ENCODE data around the gene DPYSL3. TPM values are rescaled to one million over a fixed set of nuclear protein-coding genes. Genes with fewer than 3 reads are reported as not detected.
"Not testable (repeated sequence)": the region's sequence is repeated elsewhere in the genome, so short reads cannot be mapped to it uniquely, and the experiment has no call there.

Gene DPYSL3
- total RNA-seq, 1 donor from 2014 or later = 0.40 TPM

DNA sequence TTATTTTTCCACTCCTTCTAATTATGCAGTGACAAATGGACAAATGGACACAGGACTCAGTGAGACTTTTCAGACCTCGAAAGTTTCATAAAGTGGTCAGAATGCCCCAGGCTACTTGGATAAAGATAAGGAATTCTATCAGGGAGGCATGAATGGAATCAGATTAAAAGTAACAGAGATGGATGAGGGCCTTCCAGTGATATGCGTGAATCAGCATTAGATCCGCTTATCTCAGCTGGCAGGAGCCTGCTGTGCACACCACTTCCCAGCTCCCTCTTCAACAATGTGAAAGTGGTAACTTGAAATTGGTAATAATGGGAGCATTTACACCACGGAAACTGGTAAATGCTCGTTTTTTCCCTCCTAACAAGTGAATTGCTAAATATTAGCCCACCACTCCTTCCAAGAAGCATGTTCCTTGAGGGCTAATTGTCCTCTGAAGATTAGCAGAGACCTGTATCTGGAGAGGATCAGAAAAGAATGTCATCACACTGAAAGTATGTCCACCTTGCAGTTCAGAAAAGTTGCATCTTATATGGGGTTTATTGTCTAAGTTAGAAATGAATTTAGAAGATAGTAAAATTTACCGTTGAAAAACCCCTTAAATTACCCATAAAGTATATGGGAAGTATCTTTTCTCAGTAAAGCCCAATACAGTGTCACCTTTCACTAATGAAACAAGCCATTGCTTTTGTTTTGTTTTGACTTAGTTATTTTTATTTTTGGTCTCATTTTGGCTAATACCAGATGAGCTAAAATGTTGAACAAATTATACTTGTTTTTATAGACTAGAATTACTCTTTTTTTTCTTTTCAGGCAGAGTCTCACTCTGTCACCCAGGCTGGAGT, 125.3 kb downstream of the DPYSL3 start:
- DNase-seq = no peak
- Mint-ChIP-seq H3K27me3 (no peaks in the 10 kb centered on the region), H3K27ac (no peak overlapping the region), H3K9me3 (peaks cover 2% of the 10 kb centered on the region), H3K4me1 (no peaks in the 10 kb centered on the region), H3K36me3 (ENCODE audit: low read depth) (no peaks in the 10 kb centered on the region), H3K4me3 (no peak overlapping the region)
- intact Hi-C loops (cut with micrococcal nuclease) = no loop called here

DNA sequence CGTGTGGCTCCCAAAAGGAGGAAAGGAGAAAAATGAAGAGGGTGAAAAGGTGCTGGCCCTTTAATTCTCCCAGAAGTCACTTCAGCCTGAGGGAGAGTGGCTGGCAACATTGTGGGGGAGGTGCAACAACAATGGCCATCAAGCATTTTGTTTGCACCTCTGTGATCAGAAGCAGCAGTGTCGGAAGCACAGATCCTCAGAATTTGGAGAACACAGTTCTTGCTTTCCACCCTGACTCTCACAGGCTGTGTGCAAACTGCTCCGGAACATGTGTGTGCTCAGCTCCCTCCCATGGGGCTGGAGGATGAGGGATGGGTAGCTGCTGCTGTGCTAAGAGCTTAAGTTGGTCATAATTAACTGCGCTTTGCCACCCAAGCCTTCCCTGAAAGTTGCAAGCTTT, 127.1 kb downstream of the DPYSL3 start:
- intact Hi-C loops (cut with micrococcal nuclease) = no loop called here
- Mint-ChIP-seq H3K27ac (no peak overlapping the region), H3K9me3 (peaks cover 6% of the 10 kb centered on the region), H3K27me3 (no peaks in the 10 kb centered on the region), H3K36me3 (ENCODE audit: low read depth) (no peaks in the 10 kb centered on the region), H3K4me3 (no peak overlapping the region), H3K4me1 (no peaks in the 10 kb centered on the region)
- no peak for DNase-seq

DNA sequence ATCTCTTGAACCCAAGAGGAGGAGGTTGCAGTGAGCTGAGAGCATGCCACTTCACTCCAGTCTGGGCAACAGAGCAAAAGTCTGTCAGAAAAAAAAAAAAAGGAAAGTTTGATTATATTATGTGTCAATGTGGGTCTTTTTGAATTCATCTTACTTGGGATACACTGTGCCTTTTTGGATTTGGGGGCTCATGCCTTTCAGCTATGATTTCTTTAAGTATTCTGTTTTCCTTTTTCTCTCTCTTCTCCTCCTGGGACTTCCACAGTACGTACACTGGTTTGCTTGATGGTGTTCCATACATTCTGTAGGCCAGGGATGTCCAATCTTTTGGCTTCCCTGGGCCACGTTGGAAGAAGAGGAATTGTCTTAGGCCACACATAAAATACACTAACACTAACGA, 128.3 kb downstream of the DPYSL3 start:
- H3K9me3 Mint-ChIP-seq = peaks cover 6% of the 10 kb centered on the region
- no peak for DNase-seq
- H3K36me3 Mint-ChIP-seq (ENCODE audit: low read depth) = no peaks in the 10 kb centered on the region
- no peaks in the 10 kb centered on the region for H3K27me3 Mint-ChIP-seq
- intact Hi-C loops (cut with micrococcal nuclease) = no loop called here
- no peak overlapping the region for H3K4me3 Mint-ChIP-seq
- H3K27ac Mint-ChIP-seq = no peak overlapping the region
- H3K4me1 Mint-ChIP-seq = no peaks in the 10 kb centered on the region

- Mint-ChIP-seq H3K27me3 (no peaks in the 10 kb centered on the region), H3K36me3 (ENCODE audit: low read depth) (no peaks in the 10 kb centered on the region), H3K4me3 (no peak overlapping the region), H3K9me3 (peaks cover 6% of the 10 kb centered on the region), H3K27ac (no peak overlapping the region), H3K4me1 (no peaks in the 10 kb centered on the region)
- no peak for DNase-seq
- intact Hi-C loops (cut with micrococcal nuclease) = no loop called here
Observed at GRCh38 chr5:147377682-147378081, 132.2 kb downstream of the DPYSL3 start.

- Mint-ChIP-seq H3K4me1 (no peaks in the 10 kb centered on the region), H3K9me3 (peaks cover 6% of the 10 kb centered on the region), H3K4me3 (no peak overlapping the region)
Observed at GRCh38 chr5:147375151-147375550, 134.7 kb downstream of the DPYSL3 start.

GRCh38 chr5:147373328-147373727, 136.5 kb downstream of the DPYSL3 start:
- no peaks in the 10 kb centered on the region for H3K9me3 Mint-ChIP-seq
- intact Hi-C loops (cut with micrococcal nuclease) = no loop called here
- no peaks in the 10 kb centered on the region for H3K4me1 Mint-ChIP-seq
- DNase-seq = no peak
- H3K27me3 Mint-ChIP-seq = peaks cover 2% of the 10 kb centered on the region
- no peaks in the 10 kb centered on the region for H3K36me3 Mint-ChIP-seq (ENCODE audit: low read depth)
- H3K4me3 Mint-ChIP-seq = no peak overlapping the region
- no peak overlapping the region for H3K27ac Mint-ChIP-seq

More at GRCh38 chr5:147375151-147375550, 134.7 kb downstream of the DPYSL3 start:
- Mint-ChIP-seq H3K27me3 (peaks cover 2% of the 10 kb centered on the region), H3K36me3 (ENCODE audit: low read depth) (no peaks in the 10 kb centered on the region), H3K27ac (no peak overlapping the region)
- intact Hi-C loops (cut with micrococcal nuclease) = no loop called here
- no peak for DNase-seq

DNA sequence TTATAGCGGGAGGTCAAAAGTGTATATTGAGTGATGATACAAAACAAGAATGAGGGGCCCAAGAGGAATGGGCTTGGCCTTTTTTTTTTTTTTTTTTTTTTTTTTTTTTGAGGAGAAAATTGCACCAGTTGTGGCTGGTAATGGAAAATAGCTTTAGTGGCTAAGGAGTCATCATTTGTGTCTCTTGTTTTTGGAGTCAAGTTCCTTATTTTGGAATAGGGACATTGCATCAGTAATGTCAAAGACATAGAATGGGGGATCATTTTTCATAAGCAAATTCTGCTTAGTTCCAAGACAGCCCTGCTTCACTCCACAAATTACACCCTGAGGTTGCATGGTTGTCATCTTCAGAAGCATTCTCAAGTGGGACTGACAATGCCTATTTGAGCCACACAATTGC, 137.7 kb downstream of the DPYSL3 start:
- no peak for DNase-seq
- Mint-ChIP-seq H3K27ac (no peak overlapping the region), H3K36me3 (ENCODE audit: low read depth) (no peaks in the 10 kb centered on the region), H3K27me3 (peaks cover 2% of the 10 kb centered on the region), H3K9me3 (no peaks in the 10 kb centered on the region), H3K4me1 (no peaks in the 10 kb centered on the region), H3K4me3 (no peak overlapping the region)
- intact Hi-C loops (cut with micrococcal nuclease) = no loop called here

DNA sequence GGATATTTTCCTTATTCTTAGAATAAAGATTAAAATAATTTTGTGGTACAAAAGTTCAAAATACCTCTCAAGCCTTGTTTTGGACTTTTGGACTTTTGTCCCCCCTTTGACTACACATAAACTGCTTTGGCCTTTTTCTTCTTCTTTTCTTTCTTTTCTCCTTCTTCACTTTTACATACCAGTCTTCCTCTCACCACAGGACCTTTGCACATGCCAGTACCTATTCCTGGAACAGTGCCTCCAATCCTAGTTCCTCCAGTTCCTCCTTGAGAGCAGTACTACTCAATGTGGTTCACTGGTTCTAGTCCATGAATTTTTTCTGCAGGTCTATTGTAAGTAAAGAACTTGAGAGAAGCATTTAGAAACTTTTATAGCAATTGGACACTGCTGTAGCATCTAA, 138.6 kb downstream of the DPYSL3 start:
- Mint-ChIP-seq H3K27me3 (peaks cover 2% of the 10 kb centered on the region), H3K4me3 (no peak overlapping the region), H3K9me3 (no peaks in the 10 kb centered on the region), H3K36me3 (ENCODE audit: low read depth) (no peaks in the 10 kb centered on the region), H3K27ac (no peak overlapping the region), H3K4me1 (no peaks in the 10 kb centered on the region)
- no peak for DNase-seq
- intact Hi-C loops (cut with micrococcal nuclease) = no loop called here

DNA sequence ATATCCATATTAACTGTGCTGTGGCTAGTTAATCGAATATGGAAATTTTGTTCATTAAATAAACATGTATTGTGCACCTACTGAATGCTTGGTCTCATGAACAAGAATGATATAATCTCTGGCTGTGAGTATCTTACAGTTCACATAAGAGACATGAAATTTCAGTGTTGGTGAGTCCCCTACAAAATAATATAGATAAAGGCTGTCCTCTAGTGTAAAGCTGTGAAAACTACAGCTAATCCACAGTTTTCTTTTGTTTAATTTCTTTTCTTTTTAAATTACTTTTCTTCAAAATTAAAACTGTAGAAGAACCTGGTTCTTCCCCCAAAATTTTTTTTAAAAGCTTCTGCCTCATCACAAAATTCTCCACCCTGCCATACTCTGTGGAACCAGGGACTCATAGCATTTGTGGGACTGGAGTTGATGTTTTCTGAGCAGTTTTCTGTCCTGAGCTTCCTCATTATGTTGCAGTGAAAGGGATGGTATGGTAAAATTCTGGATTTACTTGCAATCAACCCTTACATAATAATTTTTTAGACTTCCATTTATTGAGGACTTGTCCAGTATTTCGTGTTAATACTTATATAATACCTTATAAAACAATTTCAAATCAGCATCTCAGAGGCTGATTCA, 140.0 kb downstream of the DPYSL3 start:
- Mint-ChIP-seq H3K9me3 (no peaks in the 10 kb centered on the region), H3K4me3 (no peak overlapping the region), H3K4me1 (no peaks in the 10 kb centered on the region), H3K36me3 (ENCODE audit: low read depth) (no peaks in the 10 kb centered on the region), H3K27ac (no peak overlapping the region), H3K27me3 (peaks cover 2% of the 10 kb centered on the region)
- intact Hi-C loops (cut with micrococcal nuclease) = no loop called here
- DNase-seq = no peak

DNA sequence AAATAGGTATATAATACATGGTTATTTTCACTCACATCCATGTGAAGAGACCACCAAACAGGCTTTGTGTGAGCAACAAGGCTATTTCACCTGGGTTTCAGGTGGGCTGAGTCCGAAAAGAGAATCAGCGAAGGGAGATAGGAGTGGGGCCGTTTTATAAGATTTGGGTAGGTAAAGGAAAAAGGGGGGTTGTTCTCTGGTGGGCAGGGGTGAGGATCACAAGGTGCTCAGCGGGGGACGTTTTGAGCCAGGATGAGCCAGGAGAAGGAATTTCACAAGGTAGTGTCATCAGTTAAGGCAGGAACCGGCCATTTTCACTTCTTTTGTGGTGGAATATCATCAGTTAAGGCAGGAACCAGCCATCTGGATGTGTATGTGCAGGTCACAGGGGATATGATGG, 142.5 kb downstream of the DPYSL3 start:
- intact Hi-C loops (cut with micrococcal nuclease); H3K36me3 Mint-ChIP-seq (ENCODE audit: low read depth); H3K9me3 Mint-ChIP-seq; H3K27me3 Mint-ChIP-seq; H3K27ac Mint-ChIP-seq; H3K4me1 Mint-ChIP-seq; DNase-seq; H3K4me3 Mint-ChIP-seq: not testable (repeated sequence)

GRCh38 chr5:147361441-147362175, 148.3 kb downstream of the DPYSL3 start:
- no peaks in the 10 kb centered on the region for H3K4me1 Mint-ChIP-seq

GRCh38 chr5:147360816-147361215, 149.1 kb downstream of the DPYSL3 start:
- H3K4me1 Mint-ChIP-seq = no peaks in the 10 kb centered on the region
- no peak overlapping the region for H3K4me3 Mint-ChIP-seq
- H3K9me3 Mint-ChIP-seq = no peaks in the 10 kb centered on the region
- no peaks in the 10 kb centered on the region for H3K27me3 Mint-ChIP-seq
- DNase-seq = no peak
- H3K27ac Mint-ChIP-seq = no peak overlapping the region
- H3K36me3 Mint-ChIP-seq (ENCODE audit: low read depth) = no peaks in the 10 kb centered on the region
- intact Hi-C loops (cut with micrococcal nuclease) = no loop called here

More at GRCh38 chr5:147361441-147362175, 148.3 kb downstream of the DPYSL3 start:
- no peaks in the 10 kb centered on the region for H3K27me3 Mint-ChIP-seq
- no peak overlapping the region for H3K27ac Mint-ChIP-seq
- no peak overlapping the region for H3K4me3 Mint-ChIP-seq
- no peaks in the 10 kb centered on the region for H3K36me3 Mint-ChIP-seq (ENCODE audit: low read depth)
- no peaks in the 10 kb centered on the region for H3K9me3 Mint-ChIP-seq
- DNase-seq = no peak
- intact Hi-C loops (cut with micrococcal nuclease) = no loop called here

DNA sequence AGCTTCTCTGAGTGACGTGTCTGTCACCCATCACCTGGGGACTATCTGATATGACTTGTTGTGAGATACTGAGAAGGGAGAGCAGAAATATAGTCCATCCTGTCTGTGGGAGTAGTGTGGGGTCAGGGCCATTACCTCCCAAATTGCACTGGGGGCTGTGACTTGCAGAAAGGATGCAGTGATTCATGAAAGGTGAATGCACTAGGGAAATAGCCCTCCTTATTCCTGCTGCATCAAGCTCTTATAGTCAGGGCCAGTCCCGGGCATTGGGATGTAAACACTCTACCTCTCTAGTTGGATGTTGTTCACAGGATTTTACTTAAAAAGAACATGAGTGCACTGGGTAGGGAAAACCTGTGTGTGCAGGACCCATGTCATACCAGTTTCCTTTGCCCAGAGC, 150.3 kb downstream of the DPYSL3 start:
- no peak for DNase-seq
- Mint-ChIP-seq H3K36me3 (ENCODE audit: low read depth) (no peaks in the 10 kb centered on the region), H3K4me3 (no peak overlapping the region), H3K27ac (no peak overlapping the region), H3K4me1 (no peaks in the 10 kb centered on the region), H3K9me3 (no peaks in the 10 kb centered on the region), H3K27me3 (no peaks in the 10 kb centered on the region)
- intact Hi-C loops (cut with micrococcal nuclease) = no loop called here

DNA sequence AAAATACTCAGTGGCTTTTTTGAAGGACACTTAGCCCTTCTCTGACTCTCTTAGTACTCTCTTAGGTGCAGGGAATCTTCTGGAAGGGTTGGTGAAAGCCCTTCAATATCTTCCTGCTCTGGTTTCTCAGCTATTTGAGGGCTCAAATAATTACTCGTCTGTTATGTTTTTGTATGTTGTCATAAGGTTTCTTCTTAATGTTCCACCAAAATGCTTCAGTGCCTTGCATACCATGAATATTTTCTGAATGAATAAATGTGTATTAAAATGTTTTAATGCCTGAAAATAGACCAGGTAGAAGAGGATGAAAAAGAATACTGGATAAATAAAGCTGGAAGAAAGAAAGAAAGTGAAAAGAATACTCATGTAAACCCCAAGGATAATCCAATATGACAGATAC, 150.8 kb downstream of the DPYSL3 start:
- Mint-ChIP-seq H3K4me1 (no peaks in the 10 kb centered on the region), H3K27me3 (no peaks in the 10 kb centered on the region), H3K36me3 (ENCODE audit: low read depth) (no peaks in the 10 kb centered on the region), H3K9me3 (no peaks in the 10 kb centered on the region), H3K4me3 (no peak overlapping the region), H3K27ac (no peak overlapping the region)
- intact Hi-C loops (cut with micrococcal nuclease) = no loop called here
- no peak for DNase-seq
